ENCODE measurements around the gene MAB21L3.

DNA sequence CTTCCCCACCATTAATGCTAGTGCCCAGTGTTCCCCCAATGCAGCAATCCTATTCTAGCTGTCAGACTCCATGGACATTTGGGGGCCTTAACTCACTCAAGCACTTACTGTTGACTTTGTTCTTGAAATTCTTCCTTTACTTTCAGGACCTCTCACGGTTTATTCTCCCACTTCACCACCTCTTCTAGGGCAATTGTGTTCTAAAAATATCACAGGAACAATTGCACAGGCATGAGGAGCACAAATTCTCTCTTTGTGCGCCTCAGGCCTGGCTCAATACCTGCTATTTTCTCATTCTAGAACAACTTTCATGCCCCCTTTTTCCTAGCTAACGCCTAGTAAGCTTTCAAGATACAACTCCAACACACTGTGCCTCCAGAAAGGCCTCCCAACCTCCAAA, 7.3 kb downstream of the MAB21L3 start:
- TF ChIP-seq CTCF (IDR thresholded peaks at IDR 0.05) (no peak), POLR2A (IDR thresholded peaks at IDR 0.05) (no peak)
